ENCODE data around the gene ADH1C.
"Not testable (repeated sequence)": the region's sequence is repeated elsewhere in the genome, so short reads cannot be mapped to it uniquely, and the experiment has no call there.

Gene ADH1C

GRCh38 chr4:99381588-99382175, 29.1 kb upstream of the ADH1C start:
- H3K9me3 ChIP-seq = no peaks in the 10 kb centered on the region
- no peak overlapping the region for H3K27ac ChIP-seq
- H3K4me3 ChIP-seq (ENCODE audit: low read depth in 1 of 2, low read length in 1 of 2) = no peak overlapping the region
- no peaks in the 10 kb centered on the region for H3K27me3 ChIP-seq
- no peaks in the 10 kb centered on the region for H3K36me3 ChIP-seq
- H3K4me1 ChIP-seq (ENCODE audit: control insufficient read depth in 1 of 2, insufficient read depth in 1 of 2, low read depth in 1 of 2, low read length in 1 of 2) = no peaks in the 10 kb centered on the region
- TF ChIP-seq, protein P1, sequence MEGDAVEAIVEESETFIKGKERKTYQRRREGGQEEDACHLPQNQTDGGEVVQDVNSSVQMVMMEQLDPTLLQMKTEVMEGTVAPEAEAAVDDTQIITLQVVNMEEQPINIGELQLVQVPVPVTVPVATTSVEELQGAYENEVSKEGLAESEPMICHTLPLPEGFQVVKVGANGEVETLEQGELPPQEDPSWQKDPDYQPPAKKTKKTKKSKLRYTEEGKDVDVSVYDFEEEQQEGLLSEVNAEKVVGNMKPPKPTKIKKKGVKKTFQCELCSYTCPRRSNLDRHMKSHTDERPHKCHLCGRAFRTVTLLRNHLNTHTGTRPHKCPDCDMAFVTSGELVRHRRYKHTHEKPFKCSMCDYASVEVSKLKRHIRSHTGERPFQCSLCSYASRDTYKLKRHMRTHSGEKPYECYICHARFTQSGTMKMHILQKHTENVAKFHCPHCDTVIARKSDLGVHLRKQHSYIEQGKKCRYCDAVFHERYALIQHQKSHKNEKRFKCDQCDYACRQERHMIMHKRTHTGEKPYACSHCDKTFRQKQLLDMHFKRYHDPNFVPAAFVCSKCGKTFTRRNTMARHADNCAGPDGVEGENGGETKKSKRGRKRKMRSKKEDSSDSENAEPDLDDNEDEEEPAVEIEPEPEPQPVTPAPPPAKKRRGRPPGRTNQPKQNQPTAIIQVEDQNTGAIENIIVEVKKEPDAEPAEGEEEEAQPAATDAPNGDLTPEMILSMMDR (IDR thresholded peaks at IDR 0.05) = no peak

DNA sequence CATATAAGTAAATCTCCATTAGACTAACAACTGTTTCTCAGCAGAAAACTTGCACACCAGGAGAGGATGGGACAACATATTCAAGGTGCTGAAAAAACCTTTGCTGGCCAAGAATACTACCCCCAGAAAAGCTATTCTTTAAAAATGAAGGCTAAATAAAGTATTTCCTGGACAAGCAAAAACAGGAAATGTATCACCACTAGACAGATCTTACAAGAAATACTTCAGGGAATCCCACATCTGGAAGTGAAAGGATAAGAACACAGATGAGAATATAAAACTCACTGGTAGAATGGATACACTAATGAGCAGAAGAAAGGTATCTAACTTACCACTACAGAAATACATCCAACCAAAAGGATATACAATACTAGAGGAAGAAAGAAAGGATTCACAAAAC, 27.0 kb upstream of the ADH1C start:
- Histone ChIP-seq H3K4me3 (ENCODE audit: low read depth in 1 of 2, low read length in 1 of 2) (no peak overlapping the region), H3K4me1 (ENCODE audit: control insufficient read depth in 1 of 2, insufficient read depth in 1 of 2, low read depth in 1 of 2, low read length in 1 of 2) (no peaks in the 10 kb centered on the region), H3K27ac (no peak overlapping the region), H3K36me3 (no peaks in the 10 kb centered on the region), H3K9me3 (no peaks in the 10 kb centered on the region), H3K27me3 (no peaks in the 10 kb centered on the region)
- TF ChIP-seq, protein P1 (IDR thresholded peaks at IDR 0.05) = no peak

DNA sequence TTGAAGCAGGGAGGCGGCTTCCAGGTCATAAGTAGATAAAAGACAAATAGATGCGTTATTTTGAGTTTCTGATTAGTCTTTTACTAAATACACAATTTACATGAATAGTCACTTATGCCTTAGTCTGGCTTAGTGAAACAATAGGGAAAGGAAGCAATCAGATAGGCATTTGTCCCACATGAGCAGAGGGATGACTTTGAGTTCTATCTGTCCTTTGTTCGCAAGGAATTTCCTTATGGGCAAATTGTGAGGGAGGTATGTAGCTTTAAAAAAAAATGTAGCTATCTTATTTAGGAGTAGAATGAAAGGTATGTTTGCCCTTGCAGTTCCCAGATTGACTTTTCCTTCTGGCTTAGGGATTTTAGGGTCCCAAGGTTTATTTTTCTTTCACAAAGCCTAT, 26.3 kb upstream of the ADH1C start:
- Histone ChIP-seq H3K9me3 (no peaks in the 10 kb centered on the region), H3K4me1 (ENCODE audit: control insufficient read depth in 1 of 2, insufficient read depth in 1 of 2, low read depth in 1 of 2, low read length in 1 of 2) (no peaks in the 10 kb centered on the region), H3K27ac (no peak overlapping the region), H3K36me3 (no peaks in the 10 kb centered on the region), H3K27me3 (no peaks in the 10 kb centered on the region), H3K4me3 (ENCODE audit: low read depth in 1 of 2, low read length in 1 of 2) (no peak overlapping the region)
- TF ChIP-seq, protein P1 (IDR thresholded peaks at IDR 0.05) = no peak

- not testable (repeated sequence) for H3K36me3 ChIP-seq; H3K27me3 ChIP-seq; H3K4me1 ChIP-seq (ENCODE audit: control insufficient read depth in 1 of 2, insufficient read depth in 1 of 2, low read depth in 1 of 2, low read length in 1 of 2); H3K4me3 ChIP-seq (ENCODE audit: low read depth in 1 of 2, low read length in 1 of 2); H3K9me3 ChIP-seq; H3K27ac ChIP-seq
Measured at GRCh38 chr4:99377341-99377740, 24.8 kb upstream of the ADH1C start.

GRCh38 chr4:99372464-99372863, 19.9 kb upstream of the ADH1C start:
- not testable (repeated sequence) for H3K36me3 ChIP-seq; H3K9me3 ChIP-seq; H3K27me3 ChIP-seq; H3K27ac ChIP-seq; H3K4me1 ChIP-seq (ENCODE audit: control insufficient read depth in 1 of 2, insufficient read depth in 1 of 2, low read depth in 1 of 2, low read length in 1 of 2); H3K4me3 ChIP-seq (ENCODE audit: low read depth in 1 of 2, low read length in 1 of 2)

DNA sequence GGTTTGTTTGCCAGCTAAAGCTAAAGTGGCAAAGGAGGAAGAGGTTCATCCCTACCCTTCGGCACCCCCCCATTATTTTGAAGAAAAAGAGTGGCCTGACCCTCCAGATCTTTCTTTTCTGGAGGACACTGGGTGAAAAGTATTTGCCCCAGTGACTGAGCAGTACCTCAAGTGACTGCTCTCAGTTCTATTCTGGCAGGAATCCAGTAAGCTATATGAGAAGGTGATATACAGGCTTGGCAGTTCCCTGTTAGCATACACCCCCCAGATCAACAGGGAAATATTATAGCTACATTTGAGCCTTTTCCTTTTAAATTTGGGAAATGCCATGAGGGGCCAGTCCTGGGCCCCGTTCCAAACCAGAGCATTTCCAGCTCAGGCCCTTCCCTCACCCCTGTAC, 15.3 kb upstream of the ADH1C start:
- not testable (repeated sequence) for H3K4me3 ChIP-seq (ENCODE audit: low read depth in 1 of 2, low read length in 1 of 2); H3K36me3 ChIP-seq; H3K27me3 ChIP-seq; H3K4me1 ChIP-seq (ENCODE audit: control insufficient read depth in 1 of 2, insufficient read depth in 1 of 2, low read depth in 1 of 2, low read length in 1 of 2); H3K27ac ChIP-seq; H3K9me3 ChIP-seq

GRCh38 chr4:99366491-99366890, 13.9 kb upstream of the ADH1C start:
- Histone ChIP-seq H3K27ac (no peak overlapping the region), H3K36me3 (no peaks in the 10 kb centered on the region), H3K27me3 (no peaks in the 10 kb centered on the region), H3K4me3 (ENCODE audit: low read depth in 1 of 2, low read length in 1 of 2) (no peak overlapping the region), H3K9me3 (no peaks in the 10 kb centered on the region), H3K4me1 (ENCODE audit: control insufficient read depth in 1 of 2, insufficient read depth in 1 of 2, low read depth in 1 of 2, low read length in 1 of 2) (no peaks in the 10 kb centered on the region)
- TF ChIP-seq, protein P1 (IDR thresholded peaks at IDR 0.05) = no peak

All from neutrophil (primary cell).